B cell (primary cell): ENCODE data around the gene USP20. TPM values are rescaled to one million over a fixed set of nuclear protein-coding genes. Genes with fewer than 3 reads are reported as not detected.

ENCODE experiments used
- ATAC-seq: fragments of 200-7000 bp; cut with Tn5 transposase; one replicate; pipeline ENCODE4 v1.10.0; 2021; ENCODE audit warnings: low read depth, mild to moderate bottlenecking, moderate number of reproducible peaks, moderate library complexity
- CTCF ChIA-PET: fragments of 350-600 bp; sonication (Branson Sonifier 250); formaldehyde crosslinking; loops from one replicate; lab custom pipeline; 2021; ENCODE audit warnings: antibody characterized with exemption, inconsistent platforms; lab: Charles Lee
- POLR2A ChIA-PET: fragments of 350-600 bp; sonication (Branson Sonifier 250); formaldehyde crosslinking; loops from one replicate; lab custom pipeline; 2021; ENCODE audit warnings: antibody characterized with exemption; lab: Charles Lee
- DNase-seq: peaks from one replicate; pipeline ENCODE4 v3.0.0; 2013
- H2AFZ ChIP-seq: 2 replicates; pipeline ENCODE4 v1.6.1; 2012; ENCODE audit warnings: mild to moderate bottlenecking, low read depth, low read length; ENCODE audit not compliant: insufficient read depth, poor library complexity, severe bottlenecking
- H3K27ac ChIP-seq, 2 donors: 1 replicate in 1 of 2; 2 replicates in 1 of 2; pipeline ENCODE4 v1.5.1; 2012 to 2013; ENCODE audit warnings: low read length in 2 of 2, mild to moderate bottlenecking in 2 of 2, moderate library complexity in 1 of 2
- H3K27me3 ChIP-seq, 4 experiments: fragments of 200-600 bp in 1 of 4; sonication (generic) in 1 of 4; replicated peaks in 1 of 4; 1 replicate in 2 of 4; 2 replicates in 2 of 4; pipeline versions ENCODE4 v1.6.1 to v1.7.0; 2013 to 2016; ENCODE audit warnings: low read length in 3 of 4, mild to moderate bottlenecking in 2 of 4, mixed read lengths in 1 of 4, moderate library complexity in 1 of 4; ENCODE audit not compliant: insufficient read depth in 4 of 4, control insufficient read depth in 3 of 4; ENCODE audit errors: control extremely low read depth in 1 of 4
- H3K36me3 ChIP-seq, 2 experiments: replicated peaks in 1 of 2; 1 replicate in 1 of 2; 2 replicates in 1 of 2; pipeline versions ENCODE4 v1.6.1 to v1.7.1; 2013; ENCODE audit warnings: low read length in 1 of 2; ENCODE audit not compliant: insufficient read depth in 2 of 2, control insufficient read depth in 1 of 2; ENCODE audit errors: control extremely low read depth in 1 of 2, extremely low read depth in 1 of 2
- H3K4me1 ChIP-seq, 2 donors: fragments of 200-600 bp in 1 of 2; sonication (generic) in 1 of 2; 1 replicate in 1 of 2; 2 replicates in 1 of 2; pipeline versions ENCODE4 v1.5.1 to v1.6.1; 2013 to 2017; ENCODE audit warnings: low read length in 2 of 2; ENCODE audit not compliant: control insufficient read depth in 2 of 2, insufficient read depth in 2 of 2
- H3K4me2 ChIP-seq: replicated peaks from 2 replicates; pipeline ENCODE3; 2012; ENCODE audit warnings: mild to moderate bottlenecking, low read depth, low read length; ENCODE audit not compliant: poor library complexity, severe bottlenecking
- H3K4me3 ChIP-seq, 5 experiments: fragments of 200-600 bp in 1 of 5; sonication (generic) in 1 of 5; 1 replicate in 3 of 5; 2 replicates in 2 of 5; pipeline versions ENCODE4 v1.5.1 to v1.7.0; 2011 to 2016; ENCODE audit warnings: low read length in 4 of 5, mild to moderate bottlenecking in 4 of 5, low read depth in 2 of 5, control low read depth in 1 of 5, moderate library complexity in 1 of 5; ENCODE audit not compliant: insufficient read depth in 1 of 5; ENCODE audit errors: control extremely low read depth in 1 of 5, extremely low read depth in 1 of 5
- H3K79me2 ChIP-seq: fragments of 200-600 bp; sonication (generic); one replicate; pipeline ENCODE4 v1.6.0; 2016; ENCODE audit warnings: low read length; ENCODE audit not compliant: control insufficient read depth, insufficient read depth
- H3K9ac ChIP-seq: fragments of 200-600 bp; sonication (generic); 2 replicates; pipeline ENCODE4 v1.6.1; 2017; ENCODE audit warnings: mild to moderate bottlenecking, low read length, moderate library complexity
- H3K9me3 ChIP-seq, 3 donors: one replicate each; pipeline versions ENCODE4 v1.6.1 to v1.7.1; 2013; ENCODE audit warnings: low read length in 2 of 3; ENCODE audit not compliant: control insufficient read depth in 2 of 3, insufficient read depth in 1 of 3; ENCODE audit errors: control extremely low read depth in 1 of 3
- H4K20me1 ChIP-seq: 2 replicates; pipeline ENCODE4 v1.6.0; 2012; ENCODE audit warnings: mild to moderate bottlenecking, low read length; ENCODE audit not compliant: insufficient read depth, control insufficient read depth, poor library complexity, severe bottlenecking
- H3K27ac Mint-ChIP-seq: one replicate; pipeline ENCODE4 v1.8.0; 2021; ENCODE audit warnings: mixed read lengths
- H3K27me3 Mint-ChIP-seq: one replicate; pipeline ENCODE4 v1.8.0; 2021; ENCODE audit warnings: mixed read lengths
- H3K4me1 Mint-ChIP-seq: one replicate; pipeline ENCODE4 v1.8.0; 2021; ENCODE audit warnings: mixed read lengths
- H3K4me3 Mint-ChIP-seq: one replicate; pipeline ENCODE4 v1.8.0; 2021; ENCODE audit warnings: mixed read lengths
- H3K9me3 Mint-ChIP-seq: one replicate; pipeline ENCODE4 v1.8.0; 2022; ENCODE audit warnings: mixed read lengths; ENCODE audit not compliant: insufficient read depth
- EZH2 ChIP-seq: IDR thresholded peaks from 2 replicates; pipeline ENCODE4 v1.6.1; 2012; ENCODE audit warnings: borderline replicate concordance, low read depth, mild to moderate bottlenecking, moderate library complexity, low read length; ENCODE audit not compliant: insufficient read depth, poor library complexity, severe bottlenecking
- WGBS: methylation state at CpG from one replicate; pipeline ENCODE4 v1.1.5; 2013; ENCODE audit warnings: missing lambda C conversion rate; ENCODE audit not compliant: insufficient coverage; 5-methylcytosine and 5-hydroxymethylcytosine counted together
- intact Hi-C: fragments of 100-400 bp; cut with micrococcal nuclease; formaldehyde crosslinking; loops from one replicate; pipeline ENCODE4 v1.10.0; 2022
- polyA plus RNA-seq: library from polyadenylated mRNA; depleted of rRNA; stranded (reverse); fragments of >200 nt; gene quantifications from 2 replicates; pipeline ENCODE4 v1.2.3, GENCODE V29; 2012
- total RNA-seq, 2 donors: library from RNA; stranded (reverse); fragments of 120-200 nt in 1 of 2; gene quantifications; 1 replicate in 1 of 2; 2 replicates in 1 of 2; pipeline versions ENCODE4 v1.2.3 to v1.2.4, GENCODE V29; 2013 to 2022
- TF ChIP-seq, protein P1 (sequence below): fragments of 200-600 bp; IDR thresholded peaks from one replicate; pipeline ENCODE4 v1.8.0; 2022; ENCODE audit warnings: antibody characterized with exemption, mild to moderate bottlenecking

USP20 gene
- total and polyA plus RNA-seq, 2 donors (not counting 1 experiment from before 2014, with no cell fraction given) = 49.5 to 72.6 TPM

DNA sequence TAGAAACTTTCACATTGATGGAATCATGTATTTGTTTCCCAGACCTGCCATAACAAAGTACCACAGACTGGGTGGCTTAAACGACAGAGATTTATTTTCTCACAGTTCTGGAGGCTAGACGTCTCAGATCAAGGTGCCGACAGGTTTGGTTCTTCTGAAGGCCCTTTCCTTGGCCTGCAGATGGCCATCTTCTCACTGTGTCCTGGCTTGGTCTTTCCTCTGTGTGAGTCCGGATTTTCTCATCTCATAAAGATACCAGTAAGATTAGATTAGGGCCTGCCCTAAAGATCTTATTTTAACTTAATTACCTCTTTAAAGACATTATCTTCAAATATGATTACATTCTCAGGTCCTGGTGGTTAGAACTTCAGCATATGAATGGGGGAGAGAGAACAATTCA lies 5.8 kb downstream of the USP20 start:
- H3K36me3 ChIP-seq = peaks cover 0 to 3% of the 10 kb centered on the region in 2 experiments
- Mint-ChIP-seq H3K9me3 (no peaks in the 10 kb centered on the region), H3K4me3 (no peak overlapping the region), H3K27me3 (no peaks in the 10 kb centered on the region), H3K4me1 (peaks cover 29% of the 10 kb centered on the region), H3K27ac (no peak overlapping the region)
- DNase-seq (no peak), ATAC-seq (no peak)
- no peak overlapping the region for H3K4me3 ChIP-seq
- intact Hi-C loops = no loop called here
- H3K9me3 ChIP-seq = no peaks in the 10 kb centered on the region
- no peak overlapping the region for H2AFZ ChIP-seq
- H3K27me3 ChIP-seq = no peaks in the 10 kb centered on the region
- peaks cover 35% of the 10 kb centered on the region for H4K20me1 ChIP-seq
- peaks cover 63% of the 10 kb centered on the region for H3K79me2 ChIP-seq
- H3K4me1 ChIP-seq = peaks cover 10 to 22% of the 10 kb centered on the region in 2 donors
- H3K27ac ChIP-seq = no peak overlapping the region
- H3K9ac ChIP-seq = no peak overlapping the region
- H3K4me2 ChIP-seq = no peak overlapping the region
- 96% methylated on average over 3 of the region's 4 CpGs for WGBS
- CTCF ChIA-PET = interaction anchor here (0.6 kb wide), 1 partner anchor 71 kb away, joined by 4 read pairs; no protein-coding TSS in a partner anchor
- TF ChIP-seq, protein P1, sequence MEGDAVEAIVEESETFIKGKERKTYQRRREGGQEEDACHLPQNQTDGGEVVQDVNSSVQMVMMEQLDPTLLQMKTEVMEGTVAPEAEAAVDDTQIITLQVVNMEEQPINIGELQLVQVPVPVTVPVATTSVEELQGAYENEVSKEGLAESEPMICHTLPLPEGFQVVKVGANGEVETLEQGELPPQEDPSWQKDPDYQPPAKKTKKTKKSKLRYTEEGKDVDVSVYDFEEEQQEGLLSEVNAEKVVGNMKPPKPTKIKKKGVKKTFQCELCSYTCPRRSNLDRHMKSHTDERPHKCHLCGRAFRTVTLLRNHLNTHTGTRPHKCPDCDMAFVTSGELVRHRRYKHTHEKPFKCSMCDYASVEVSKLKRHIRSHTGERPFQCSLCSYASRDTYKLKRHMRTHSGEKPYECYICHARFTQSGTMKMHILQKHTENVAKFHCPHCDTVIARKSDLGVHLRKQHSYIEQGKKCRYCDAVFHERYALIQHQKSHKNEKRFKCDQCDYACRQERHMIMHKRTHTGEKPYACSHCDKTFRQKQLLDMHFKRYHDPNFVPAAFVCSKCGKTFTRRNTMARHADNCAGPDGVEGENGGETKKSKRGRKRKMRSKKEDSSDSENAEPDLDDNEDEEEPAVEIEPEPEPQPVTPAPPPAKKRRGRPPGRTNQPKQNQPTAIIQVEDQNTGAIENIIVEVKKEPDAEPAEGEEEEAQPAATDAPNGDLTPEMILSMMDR = no peak
- no peak for TF ChIP-seq EZH2
- POLR2A ChIA-PET = interaction anchor here (0.6 kb wide), 1 partner anchor 1647 kb away, joined by 5 read pairs; no protein-coding TSS in a partner anchor

DNA sequence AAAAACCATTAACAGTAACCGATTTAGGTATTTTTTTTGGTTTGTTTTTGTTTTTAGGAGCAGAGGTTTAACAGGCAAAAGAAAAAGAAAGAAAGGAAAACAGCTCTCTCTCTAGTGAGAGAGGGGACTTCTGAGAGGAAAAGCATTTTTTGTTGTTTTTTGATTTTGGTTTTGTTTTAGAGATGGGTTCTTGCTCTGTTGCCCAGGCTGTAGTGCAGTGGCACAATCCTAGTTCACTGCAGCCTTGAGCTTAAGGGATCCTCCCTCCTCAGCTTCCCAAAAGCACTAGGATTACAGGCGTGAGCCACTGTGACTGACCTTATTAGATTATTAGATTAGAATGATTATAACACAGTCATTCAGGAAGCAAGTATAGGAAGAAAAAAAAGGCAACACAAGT lies 10.1 kb downstream of the USP20 start:
- Mint-ChIP-seq H3K4me3 (no peak overlapping the region), H3K27ac (no peak overlapping the region), H3K9me3 (no peaks in the 10 kb centered on the region), H3K4me1 (peaks cover 3% of the 10 kb centered on the region), H3K27me3 (no peaks in the 10 kb centered on the region)
- intact Hi-C loops = no loop called here
- no CpG with 5 or more reads among the region's 2 CpGs for WGBS
- no peak overlapping the region for H3K4me2 ChIP-seq
- ATAC-seq (no peak), DNase-seq (no peak)
- ChIA-PET POLR2A (interaction anchor here (0.7 kb wide), 1 partner anchor 38 kb away, joined by 4 read pairs; no protein-coding TSS in a partner anchor), CTCF (no interaction called here)
- H3K4me3 ChIP-seq = no peak overlapping the region
- H3K4me1 ChIP-seq = no peaks in the 10 kb centered on the region
- peak overlapping the region in 1 of 2 donors; percentile 43 for H3K27ac ChIP-seq
- no peaks in the 10 kb centered on the region for H3K9me3 ChIP-seq
- no peak for TF ChIP-seq EZH2
- TF ChIP-seq, protein P1 = no peak
- H3K79me2 ChIP-seq = peaks cover 50% of the 10 kb centered on the region
- peaks cover 7% of the 10 kb centered on the region for H4K20me1 ChIP-seq
- H3K36me3 ChIP-seq = peaks cover 0 to 3% of the 10 kb centered on the region in 2 experiments
- no peak overlapping the region for H2AFZ ChIP-seq
- H3K27me3 ChIP-seq = no peaks in the 10 kb centered on the region
- no peak overlapping the region for H3K9ac ChIP-seq
